Keratinocyte (primary cell): ENCODE results near the gene MAP4.

Source experiments
- EZH2 ChIP-seq: IDR thresholded peaks from one replicate; pipeline ENCODE4 v1.6.1; 2012; ENCODE audit warnings: inconsistent platforms, mild to moderate bottlenecking, low read length, moderate library complexity
- TF ChIP-seq, protein P1 (sequence below), 3 experiments: IDR thresholded peaks in 1 of 3; conservative IDR thresholded peaks in 1 of 3; optimal IDR thresholded peaks in 1 of 3; 2 replicates in 2 of 3; 3 replicates in 1 of 3; pipeline versions ENCODE3 to v1.5.1; 2011; ENCODE audit warnings: low read length in 3 of 3, mild to moderate bottlenecking in 3 of 3, moderate library complexity in 2 of 3, control low read depth in 1 of 3, inconsistent platforms in 1 of 3; ENCODE audit not compliant: insufficient read depth in 2 of 3; ENCODE audit errors: extremely low read depth in 1 of 3

DNA sequence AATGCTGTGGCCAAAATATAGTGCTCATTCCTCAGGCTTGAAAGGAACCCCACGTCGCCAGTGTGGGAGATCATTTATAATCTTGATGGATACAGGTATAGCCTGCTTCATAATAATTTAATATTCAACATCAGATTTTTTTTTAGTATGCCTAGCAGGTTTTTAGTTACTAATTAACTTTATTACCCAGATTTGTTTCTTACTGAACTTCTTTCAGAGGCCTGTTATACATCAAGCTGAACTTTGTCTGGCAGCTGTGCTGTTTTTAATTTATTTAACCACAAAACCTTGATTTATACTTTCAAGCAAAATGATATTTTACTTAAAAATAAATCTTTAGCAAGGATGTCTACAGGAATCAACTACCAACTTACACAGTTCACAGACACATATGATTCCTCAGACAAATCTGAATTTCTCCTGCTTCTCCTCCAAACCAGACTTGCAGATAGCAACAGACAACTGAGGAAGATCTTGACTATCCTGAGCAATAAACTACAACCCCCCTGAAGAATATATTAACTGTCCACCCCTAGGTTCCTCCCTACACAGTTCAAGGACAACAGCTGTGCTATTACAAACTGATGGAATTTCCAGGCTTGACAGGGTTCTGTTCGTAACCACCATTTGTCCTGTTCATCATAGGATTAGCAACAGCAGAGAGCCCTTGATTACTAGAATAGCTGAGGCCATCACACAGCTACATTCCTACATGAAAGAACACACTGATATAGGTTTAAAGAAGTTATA is 610 bp downstream of the MAP4 start:
- TF ChIP-seq, protein P1, sequence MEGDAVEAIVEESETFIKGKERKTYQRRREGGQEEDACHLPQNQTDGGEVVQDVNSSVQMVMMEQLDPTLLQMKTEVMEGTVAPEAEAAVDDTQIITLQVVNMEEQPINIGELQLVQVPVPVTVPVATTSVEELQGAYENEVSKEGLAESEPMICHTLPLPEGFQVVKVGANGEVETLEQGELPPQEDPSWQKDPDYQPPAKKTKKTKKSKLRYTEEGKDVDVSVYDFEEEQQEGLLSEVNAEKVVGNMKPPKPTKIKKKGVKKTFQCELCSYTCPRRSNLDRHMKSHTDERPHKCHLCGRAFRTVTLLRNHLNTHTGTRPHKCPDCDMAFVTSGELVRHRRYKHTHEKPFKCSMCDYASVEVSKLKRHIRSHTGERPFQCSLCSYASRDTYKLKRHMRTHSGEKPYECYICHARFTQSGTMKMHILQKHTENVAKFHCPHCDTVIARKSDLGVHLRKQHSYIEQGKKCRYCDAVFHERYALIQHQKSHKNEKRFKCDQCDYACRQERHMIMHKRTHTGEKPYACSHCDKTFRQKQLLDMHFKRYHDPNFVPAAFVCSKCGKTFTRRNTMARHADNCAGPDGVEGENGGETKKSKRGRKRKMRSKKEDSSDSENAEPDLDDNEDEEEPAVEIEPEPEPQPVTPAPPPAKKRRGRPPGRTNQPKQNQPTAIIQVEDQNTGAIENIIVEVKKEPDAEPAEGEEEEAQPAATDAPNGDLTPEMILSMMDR (optimal IDR thresholded peaks at IDR 0.05 in 1 of 3, IDR thresholded peaks at IDR 0.05 in 1 of 3, conservative IDR thresholded peaks at IDR 0.05 in 1 of 3; ENCODE audit: extremely low read depth in 1 of 3, insufficient read depth in 2 of 3, low read length in 3 of 3) = no peak
- no peak for TF ChIP-seq EZH2
